ENCODE data around the gene POTEH.
"Not testable (repeated sequence)": the region's sequence is repeated elsewhere in the genome, so short reads cannot be mapped to it uniquely, and the experiment has no call there.

The POTEH gene

DNA sequence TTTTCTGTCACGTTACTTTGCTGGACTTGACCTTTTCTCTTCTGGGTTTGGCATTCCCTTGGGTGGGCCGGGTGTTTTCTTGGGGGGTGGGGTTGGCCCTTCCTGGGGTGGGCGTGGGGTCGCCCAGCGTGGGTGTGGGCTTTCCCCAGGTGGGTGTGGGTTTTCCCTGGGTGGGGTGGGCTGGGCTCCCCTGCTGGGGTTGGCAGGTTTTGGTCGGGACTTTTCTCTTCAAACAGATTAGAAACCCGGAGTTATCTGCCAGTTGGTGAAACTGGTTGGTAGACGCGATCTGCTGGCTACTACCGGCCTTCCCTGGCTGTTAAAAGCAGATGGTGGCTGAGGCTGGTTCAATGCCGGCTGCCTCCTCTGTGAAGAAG lies at the start of gene POTEH:
Gene POTEH (plus strand): TSS at position 278 of the 377 bp plus-strand sequence. CDS start 52 bp downstream, at position 330.
- DNase-seq, result not testable (repeated sequence)

DNA sequence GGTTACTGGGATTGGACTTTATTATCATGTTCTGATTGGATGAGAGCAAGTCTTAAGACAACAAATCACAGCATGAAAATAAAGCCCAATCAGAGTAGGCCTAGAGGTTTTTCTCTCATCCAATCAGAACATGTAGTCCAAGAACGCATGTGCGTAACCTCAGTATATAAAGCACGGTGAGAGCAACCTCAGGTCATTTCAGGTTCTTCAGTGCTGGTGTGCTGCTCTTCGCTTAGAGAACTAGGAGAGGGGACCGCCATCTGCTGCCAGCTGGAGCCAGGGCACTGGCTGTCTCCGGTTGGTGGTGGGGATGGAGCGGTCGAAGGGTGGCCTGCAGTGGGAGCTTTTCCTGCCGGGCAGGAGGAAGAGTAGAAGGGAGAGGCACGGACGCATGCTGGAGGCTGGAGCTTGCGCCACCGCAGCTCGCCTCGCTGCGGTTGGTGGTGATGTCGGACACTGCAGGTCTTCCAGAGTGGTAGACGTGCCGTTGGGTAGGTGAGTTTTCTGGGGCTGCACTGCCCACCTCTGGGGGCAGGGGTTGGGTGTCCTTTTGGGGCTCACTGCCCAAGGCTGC lies 47.5 kb upstream of the POTEH start:
- DNase-seq, result not testable (repeated sequence)

GRCh38 chr22:15651954-15652353 lies 37.9 kb upstream of the POTEH start:
- not testable (repeated sequence) for DNase-seq

- not testable (repeated sequence) for DNase-seq
Observed at GRCh38 chr22:15652738-15653137, 37.1 kb upstream of the POTEH start.

DNA sequence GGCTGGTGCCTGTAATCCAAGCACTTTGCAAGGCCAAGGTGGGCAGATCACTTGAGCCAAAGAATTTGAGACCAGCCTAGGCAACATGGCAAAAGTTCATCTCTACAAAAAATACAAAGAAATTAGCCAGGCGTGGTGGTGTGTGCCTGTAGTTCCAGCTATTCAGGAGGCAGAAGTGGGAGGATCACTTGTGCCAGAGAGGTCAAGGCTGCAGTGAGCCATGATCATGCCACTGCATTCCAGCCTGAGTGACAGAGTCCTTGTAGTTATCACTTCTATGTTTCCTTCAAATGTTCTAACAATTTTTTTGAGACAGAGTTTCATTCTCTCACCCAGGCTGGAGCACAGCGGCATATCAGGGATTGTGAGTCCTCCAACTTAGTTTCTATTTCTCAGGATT lies 36.6 kb upstream of the POTEH start:
- not testable (repeated sequence) for DNase-seq

- DNase-seq, result not testable (repeated sequence)
Observed at GRCh38 chr22:15661102-15661501, 28.7 kb upstream of the POTEH start.

GRCh38 chr22:15664682-15665081 lies 25.1 kb upstream of the POTEH start:
- not testable (repeated sequence) for DNase-seq

DNA sequence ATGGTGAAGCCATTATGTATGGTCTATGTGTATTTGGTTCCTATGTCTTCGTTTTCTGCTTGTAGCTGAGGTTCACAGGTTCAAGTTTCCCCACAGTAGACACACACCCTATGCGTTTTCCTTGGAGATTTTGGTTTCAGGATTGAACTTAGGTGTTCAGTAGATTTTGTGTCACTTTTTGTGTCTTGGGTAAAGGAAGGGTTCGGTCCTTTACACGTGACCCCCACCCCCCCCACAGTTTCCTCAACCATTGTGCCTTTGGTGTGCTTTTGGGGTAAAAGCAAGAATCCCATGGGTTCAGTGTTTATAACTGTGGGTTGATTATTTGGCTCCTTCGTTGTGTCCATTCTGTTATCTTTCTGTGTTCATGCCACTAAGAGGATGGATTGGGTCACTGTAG lies 24.3 kb upstream of the POTEH start:
- not testable (repeated sequence) for DNase-seq

DNA sequence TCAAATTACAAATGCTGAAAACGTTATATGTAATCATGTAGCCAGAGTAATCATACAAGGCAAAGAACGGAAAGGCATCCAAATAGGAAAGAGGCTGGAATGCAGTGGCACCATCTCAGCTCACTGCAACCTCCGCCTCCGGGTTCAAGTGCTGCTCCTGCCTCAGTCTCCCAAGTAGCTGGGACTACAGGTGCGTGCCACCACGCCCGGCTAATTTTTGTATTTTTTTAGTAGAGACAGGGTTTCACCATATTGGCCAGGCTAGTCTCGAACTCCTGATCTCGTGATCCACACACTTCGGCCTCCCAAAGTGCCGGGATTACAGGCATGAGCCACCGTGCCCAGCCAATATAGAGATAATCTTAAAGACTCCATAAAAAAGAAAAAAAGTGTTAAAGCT lies 20.4 kb upstream of the POTEH start:
- DNase-seq, result not testable (repeated sequence)

GRCh38 chr22:15679702-15680101 lies 10.1 kb upstream of the POTEH start:
- DNase-seq, result not testable (repeated sequence)

- DNase-seq, result not testable (repeated sequence)
Observed at GRCh38 chr22:15684115-15684514, 5.7 kb upstream of the POTEH start.

- DNase-seq, result not testable (repeated sequence)
Observed at GRCh38 chr22:15684695-15685094, 5.1 kb upstream of the POTEH start.

GRCh38 chr22:15685641-15686040 lies 4.2 kb upstream of the POTEH start:
- not testable (repeated sequence) for DNase-seq

DNA sequence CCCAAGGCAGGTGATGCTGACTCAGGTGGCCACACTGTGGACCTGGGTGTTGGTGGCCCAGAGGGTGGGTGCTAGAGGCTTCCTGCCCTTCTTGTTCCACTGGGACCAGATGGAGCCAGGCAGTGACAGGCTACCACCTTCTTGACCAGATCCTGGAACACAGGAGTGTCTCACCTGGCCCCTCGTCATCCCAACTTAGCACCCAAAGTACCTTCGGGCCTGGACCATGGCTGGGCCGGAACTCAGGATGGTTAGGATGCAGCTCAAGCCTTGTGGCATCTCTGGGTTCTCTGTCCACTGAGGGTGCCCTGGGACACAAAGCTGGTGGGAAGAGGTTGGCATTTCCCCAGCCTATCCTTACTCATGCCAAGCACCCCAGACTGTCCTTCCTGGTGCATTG lies 2.7 kb upstream of the POTEH start:
- not testable (repeated sequence) for DNase-seq

- DNase-seq, result not testable (repeated sequence)
Observed at GRCh38 chr22:15687676-15688075, 2.1 kb upstream of the POTEH start.

- DNase-seq, result not testable (repeated sequence)
Observed at GRCh38 chr22:15688090-15688489, 1.7 kb upstream of the POTEH start.

DNA sequence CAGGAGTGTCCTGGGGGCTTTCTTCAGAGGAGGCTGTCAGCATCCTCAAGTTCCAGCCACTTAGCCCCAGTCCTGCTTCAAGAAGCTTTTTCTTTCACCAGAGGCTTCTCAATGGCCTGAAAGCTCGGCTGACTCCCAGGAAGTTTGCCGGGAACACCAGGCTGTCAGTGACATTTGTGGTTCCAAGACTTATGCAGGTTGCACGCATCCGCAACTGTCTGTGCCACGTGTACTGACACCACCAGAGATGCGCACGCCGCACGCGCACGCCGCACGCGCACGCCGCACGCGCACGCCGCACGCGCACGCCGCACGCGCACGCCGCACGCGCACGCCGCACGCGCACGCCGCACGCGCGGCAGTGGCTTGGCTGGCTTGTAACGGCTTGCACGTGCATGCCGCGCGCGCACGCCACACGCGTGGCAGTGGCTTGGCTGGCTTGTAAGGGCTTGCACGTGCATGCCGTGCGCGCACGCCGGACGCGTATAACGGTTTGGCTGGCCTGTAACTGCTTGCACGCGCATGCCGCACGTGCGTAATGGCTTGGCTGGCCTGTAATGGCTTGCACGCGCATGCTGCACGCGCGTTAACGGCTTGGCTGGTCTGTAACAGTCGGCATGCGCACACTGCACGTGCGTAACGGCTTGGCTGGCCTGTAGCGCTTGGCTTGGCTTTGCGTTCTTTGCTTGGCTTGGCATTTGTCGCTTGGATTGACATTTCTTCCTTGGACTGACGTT lies 646 bp upstream of the POTEH start:
- not testable (repeated sequence) for DNase-seq

GRCh38 chr22:15713600-15713999 lies 23.8 kb downstream of the POTEH start:
- DNase-seq, result not testable (repeated sequence)

GRCh38 chr22:15714125-15714524 lies 24.3 kb downstream of the POTEH start:
- DNase-seq, result not testable (repeated sequence)

DNA sequence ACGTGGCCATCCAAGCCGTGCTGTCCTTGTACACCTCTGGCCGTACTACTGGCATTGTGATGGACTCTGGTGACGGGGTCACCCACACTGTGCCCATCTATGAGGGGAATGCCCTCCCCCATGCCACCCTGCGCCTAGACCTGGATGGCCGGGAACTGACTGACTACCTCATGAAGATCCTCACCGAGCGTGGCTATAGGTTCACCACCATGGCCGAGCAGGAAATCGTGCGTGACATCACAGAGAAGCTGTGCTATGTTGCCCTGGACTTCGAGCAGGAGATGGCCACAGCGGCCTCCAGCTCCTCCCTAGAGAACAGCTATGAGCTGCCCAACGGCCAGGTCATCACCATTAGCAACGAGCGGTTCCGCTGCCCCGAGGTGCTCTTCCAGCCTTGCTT lies 32.1 kb downstream of the POTEH start:
- DNase-seq, result not testable (repeated sequence)

DNA sequence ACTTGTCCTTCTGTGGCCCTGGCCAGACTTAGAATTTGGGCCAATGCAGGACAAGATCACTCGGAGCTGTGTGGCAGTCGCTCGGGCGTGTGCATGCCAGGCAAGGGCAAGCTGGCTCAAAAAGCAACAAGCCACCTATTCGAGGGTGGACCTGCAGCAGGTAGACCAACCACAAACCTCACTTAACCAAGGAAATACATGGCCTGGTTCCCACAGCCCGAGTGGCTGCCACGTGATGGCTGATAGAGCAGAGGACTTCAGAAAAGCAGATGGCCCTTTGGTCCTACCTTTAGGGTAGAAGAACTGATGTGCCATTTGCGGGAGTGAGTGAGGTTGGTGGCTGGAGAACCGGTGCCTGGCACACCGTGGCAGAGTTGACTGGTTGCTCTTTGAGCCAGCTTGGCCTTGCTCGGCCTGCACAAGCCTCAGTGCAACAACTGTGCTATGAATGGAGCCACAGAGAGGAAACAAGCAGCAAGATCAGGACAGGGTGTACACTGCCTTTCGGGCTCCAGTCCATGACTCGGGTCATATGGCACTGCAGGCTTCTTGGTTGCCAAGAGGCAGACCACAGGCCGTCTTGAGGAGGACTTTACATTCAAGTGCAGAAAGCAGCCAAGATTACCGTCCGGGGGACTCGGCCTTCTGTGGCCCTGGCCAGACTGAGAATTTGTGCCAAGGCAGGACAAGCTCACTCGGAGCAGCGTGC lies 39.5 kb downstream of the POTEH start:
- not testable (repeated sequence) for DNase-seq

GRCh38 chr22:15731023-15731422 lies 41.2 kb downstream of the POTEH start:
- not testable (repeated sequence) for DNase-seq

- DNase-seq, result not testable (repeated sequence)
Observed at GRCh38 chr22:15734411-15734810, 44.6 kb downstream of the POTEH start.
